H1 (cell line): ENCODE data around the gene CHPF2. TPM values are rescaled to one million over a fixed set of nuclear protein-coding genes. Genes with fewer than 3 reads are reported as not detected.

Experiments used
- HDAC6 ChIP-seq: IDR thresholded peaks from one replicate; pipeline ENCODE4 v1.7.1; 2012; ENCODE audit warnings: low read depth, mild to moderate bottlenecking, inconsistent platforms, low read length, moderate library complexity
- polyA plus RNA-seq, 7 experiments: library from polyadenylated mRNA; depleted of rRNA in 3 of 7; stranded (reverse) in 5 of 7; unstranded in 2 of 7; fragments of >200 nt in 5 of 7; fragments of 200-250 nt in 2 of 7; gene quantifications; 1 replicate in 5 of 7; 2 replicates in 1 of 7; 4 replicates in 1 of 7; pipeline versions ENCODE4 v1.2.1 to v1.2.3, GENCODE V29; 2011 to 2013; ENCODE audit warnings: missing spikeins in 2 of 7, mixed read lengths in 2 of 7
- total RNA-seq: library from RNA; stranded (reverse); fragmentation: NEBNext Ultra II Directional; extraction: Animal tissue kit (Norgen Biotek cat#: 25700); gene quantifications from 2 replicates; pipeline ENCODE4 v1.2.1, GENCODE V29; 2021

The CHPF2 gene
- total and polyA plus RNA-seq, 2 of the 8 experiments (the other 6 are each of a cell fraction or from before 2014, with no cell fraction given) = 14.4 to 20.6 TPM

DNA sequence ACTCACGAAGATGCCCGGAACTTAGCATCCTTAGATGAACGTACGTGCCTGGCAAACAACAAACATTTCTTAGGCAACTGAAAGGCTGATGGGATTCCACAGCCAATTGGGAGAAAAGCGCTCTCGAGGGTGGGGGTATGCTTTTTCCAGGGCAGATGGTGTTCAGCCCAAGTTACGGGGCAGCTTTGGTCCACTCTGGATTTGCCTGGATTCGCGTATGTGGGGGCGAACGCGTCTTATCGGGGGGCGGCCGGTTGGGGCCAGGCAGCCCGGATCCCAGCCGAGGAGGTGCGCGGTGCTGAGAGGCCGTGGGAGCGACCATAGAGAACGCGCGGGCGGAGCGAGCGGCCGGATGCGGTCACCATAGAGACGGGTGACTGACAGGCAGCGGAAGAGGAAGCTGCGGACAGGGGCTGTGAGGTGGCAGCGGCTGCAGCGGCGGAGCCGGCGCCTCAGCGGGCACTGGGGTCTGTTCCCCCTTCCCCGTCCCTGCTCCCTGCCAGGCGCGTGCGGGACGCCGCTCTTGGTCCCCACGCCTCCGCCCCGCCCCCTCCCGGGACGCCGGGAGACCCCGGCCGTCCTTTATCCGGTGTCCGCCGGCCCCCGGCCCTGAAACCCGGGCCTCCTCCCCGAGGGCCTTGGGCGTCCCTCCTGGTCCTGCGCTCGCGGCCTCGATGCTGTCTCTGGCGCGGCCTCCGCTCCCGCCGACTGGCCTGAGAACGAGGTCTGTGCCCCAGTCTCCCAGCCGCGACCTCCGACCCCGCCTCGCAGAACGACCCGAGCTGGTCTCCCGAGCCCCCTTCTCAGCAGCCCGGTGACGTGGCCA is at the start of gene CHPF2 (continued):
- TF ChIP-seq HDAC6 = no peak
